Right renal pelvis (tissue), 4 donors: Measurements from ENCODE around the gene CUL7. TPM values are rescaled to one million over a fixed set of nuclear protein-coding genes. Genes with fewer than 3 reads are reported as not detected.
"Not testable (repeated sequence)": the region's sequence is repeated elsewhere in the genome, so short reads cannot be mapped to it uniquely, and the experiment has no call there.

Experiments used
- DNase-seq, 4 donors: peaks; one replicate each; pipeline ENCODE4 v3.0.0-alpha.2; 2013; ENCODE audit warnings: low read depth in 4 of 4, low spot score in 3 of 4, missing footprints in 1 of 4
- polyA plus RNA-seq, 4 donors: library from polyadenylated mRNA; unstranded; fragments of 120-200 nt; gene quantifications; one replicate each; pipeline ENCODE4 v1.2.1, GENCODE V29; 2013; ENCODE audit not compliant: insufficient read length in 4 of 4

CUL7 gene
- polyA plus RNA-seq, 4 donors, result 49.4 to 56.9 (median 50.7) TPM

DNA sequence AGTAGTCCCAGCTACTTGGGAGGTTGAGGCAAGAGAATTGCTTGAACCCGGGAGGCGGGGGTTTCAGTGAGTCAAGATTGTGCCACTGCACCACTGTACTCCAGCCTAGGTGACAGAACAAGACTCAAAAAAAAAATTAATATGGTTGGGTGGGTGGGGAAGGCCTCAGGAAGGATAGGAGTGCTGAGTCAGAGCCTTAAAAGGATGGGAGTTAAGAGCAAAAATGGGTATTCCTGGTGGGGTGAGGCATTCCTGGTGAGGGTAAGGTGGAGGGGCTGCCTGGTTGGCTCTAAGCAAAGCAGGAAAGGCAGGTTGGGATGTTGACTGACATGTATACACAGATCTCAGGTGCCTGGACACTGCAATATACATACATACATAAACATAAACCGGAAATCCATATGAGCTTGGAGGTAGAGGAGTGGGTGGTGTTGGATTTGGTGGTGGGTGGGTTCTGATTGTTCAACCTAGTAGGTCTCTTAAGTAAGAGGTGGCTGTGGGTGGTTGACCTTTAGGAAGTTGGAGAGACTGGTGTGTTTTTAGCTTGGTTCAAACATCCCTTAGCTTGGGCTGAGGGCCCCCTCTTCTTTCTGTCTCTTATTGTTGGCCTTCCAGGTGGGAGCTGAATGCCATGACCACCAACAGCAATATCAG is 33.5 kb downstream of the CUL7 start:
- no peak for DNase-seq

DNA sequence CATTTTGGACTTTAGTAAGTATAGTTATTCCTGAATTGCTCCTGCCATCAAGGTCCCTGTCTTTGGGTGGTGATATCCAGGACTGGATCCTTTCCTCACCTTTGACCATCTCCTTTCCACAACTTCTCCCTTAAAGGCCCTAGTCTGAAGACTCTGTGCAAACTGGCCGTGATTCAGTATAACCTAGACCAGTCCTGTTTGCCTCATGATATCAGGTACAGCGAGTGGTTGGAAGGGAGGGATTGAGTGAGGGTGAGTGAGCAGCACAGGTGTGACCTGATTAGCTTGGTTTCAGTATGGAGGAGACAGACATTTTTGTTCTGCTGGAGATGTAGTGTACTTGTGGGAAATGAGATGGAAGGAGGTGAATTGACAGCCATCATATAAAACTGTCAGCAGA is 34.5 kb downstream of the CUL7 start:
- DNase-seq, result no peak

DNA sequence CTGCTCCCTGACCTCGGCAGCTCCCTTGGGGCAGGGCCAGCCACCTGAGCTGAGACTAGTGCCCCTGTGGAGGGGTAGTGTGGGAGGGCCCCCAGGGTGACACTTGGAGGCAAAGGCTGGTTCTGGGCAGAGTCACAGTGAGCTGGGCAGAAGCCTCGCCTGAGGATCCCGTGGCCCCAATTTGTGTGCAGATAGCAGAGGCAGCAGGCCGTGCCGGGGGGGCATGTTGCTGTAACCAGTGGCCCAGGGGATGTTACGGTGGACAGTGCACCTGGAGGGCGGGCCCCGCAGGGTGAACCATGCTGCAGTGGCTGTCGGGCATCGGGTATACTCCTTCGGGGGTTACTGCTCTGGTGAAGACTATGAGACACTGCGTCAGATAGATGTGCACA is 36.7 kb downstream of the CUL7 start:
- no peak for DNase-seq

DNA sequence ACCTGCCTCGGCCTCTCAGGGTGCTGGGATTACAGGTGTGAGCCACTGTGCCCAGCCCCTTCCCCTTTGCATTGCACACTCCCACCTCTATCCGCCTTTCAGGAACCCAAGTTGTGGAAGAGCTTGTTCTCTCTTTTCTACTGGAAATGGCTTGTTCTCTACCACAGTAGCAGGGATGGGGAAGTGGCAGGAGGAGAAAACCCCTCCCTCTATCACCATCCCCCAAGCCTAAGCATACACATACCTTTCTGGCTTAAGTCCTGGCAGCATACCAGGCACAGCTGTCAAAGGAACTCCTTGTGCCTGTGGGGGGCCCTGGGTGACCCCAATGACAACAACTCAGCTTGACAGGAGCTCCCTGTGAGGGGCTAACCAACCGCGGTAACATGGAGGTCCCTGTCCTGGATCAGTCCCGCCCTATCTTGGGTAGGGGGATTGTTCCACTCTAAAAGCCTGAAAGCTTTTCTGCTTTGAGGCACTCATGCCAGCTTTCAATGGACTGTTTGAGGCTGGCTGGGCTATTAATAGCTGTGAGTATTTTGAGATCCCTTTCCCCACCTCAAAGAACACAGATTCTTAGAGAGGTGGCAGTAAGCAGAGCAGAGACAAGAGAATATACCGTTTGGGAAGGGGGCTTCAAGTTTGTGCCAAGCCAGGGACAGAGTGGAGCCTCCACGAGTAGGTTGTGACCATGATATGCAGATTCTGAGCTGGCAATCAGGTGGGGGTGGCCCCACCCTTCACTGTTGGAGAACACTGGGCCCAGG is 37.3 kb downstream of the CUL7 start:
- no peak for DNase-seq

DNA sequence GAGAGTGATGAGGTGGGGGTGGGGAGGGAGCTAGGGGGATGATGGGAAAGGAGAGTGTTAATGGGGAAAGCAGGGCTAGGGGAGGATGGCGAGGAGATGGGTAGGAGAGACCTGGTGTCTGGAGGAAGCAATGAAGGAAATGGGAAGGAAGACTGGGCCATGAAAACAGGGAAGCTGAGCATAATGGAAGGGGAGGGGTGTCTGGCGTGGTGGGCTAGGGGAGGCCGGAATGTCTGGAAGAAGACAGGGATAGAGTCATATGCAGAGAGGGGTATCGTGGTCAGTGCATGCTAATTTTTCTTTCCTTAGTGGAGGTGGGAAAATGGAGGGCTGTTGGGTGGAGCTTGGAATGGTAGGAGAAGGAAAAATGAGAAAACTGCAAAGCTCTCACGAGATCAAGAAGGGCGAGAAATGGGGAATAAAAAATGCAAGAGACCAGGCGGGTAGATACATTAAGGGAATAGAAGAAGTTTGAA is 39.2 kb downstream of the CUL7 start:
- no peak for DNase-seq

DNA sequence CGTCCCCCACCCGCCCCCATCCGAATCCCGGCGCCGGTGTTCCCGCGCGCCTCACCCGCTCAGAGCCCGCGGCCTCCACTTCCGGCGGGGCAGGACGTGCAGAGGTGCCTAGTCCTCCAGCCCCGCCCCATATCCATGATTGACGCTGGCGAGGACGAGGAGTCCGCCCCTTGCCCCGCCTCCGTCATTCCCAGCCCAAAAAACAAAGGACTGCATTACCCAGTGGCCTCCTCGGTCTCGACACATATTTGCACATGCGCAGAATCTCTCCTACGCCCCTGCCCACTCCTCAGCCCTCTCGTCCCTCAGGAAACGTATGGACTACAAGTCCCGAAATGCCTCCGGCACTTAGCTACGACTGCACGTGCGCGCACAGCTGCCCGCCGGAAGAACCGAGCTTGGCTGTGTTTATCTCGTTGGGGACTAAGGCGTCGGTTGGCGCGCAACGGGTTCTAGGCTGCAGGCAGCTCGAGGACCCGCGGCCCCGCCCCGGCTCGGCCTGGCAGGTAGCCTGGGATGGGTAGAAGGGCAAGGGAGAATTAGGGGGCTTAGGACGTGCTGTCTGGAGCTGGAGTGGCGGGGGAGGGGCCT is 39.7 kb downstream of the CUL7 start, which contains the start of the genes KLHDC3 and MEA1:
Gene KLHDC3 (plus strand): TSS at position 407 of the 591 bp plus-strand sequence. CDS start 2,944 bp downstream, outside the sequence.
Gene MEA1 (minus strand): TSS at position 104 of the 591 bp plus-strand sequence. CDS start 133 bp downstream, outside the sequence.
- DNase-seq, result peak; percentile 94 to 100 (median 99)

DNA sequence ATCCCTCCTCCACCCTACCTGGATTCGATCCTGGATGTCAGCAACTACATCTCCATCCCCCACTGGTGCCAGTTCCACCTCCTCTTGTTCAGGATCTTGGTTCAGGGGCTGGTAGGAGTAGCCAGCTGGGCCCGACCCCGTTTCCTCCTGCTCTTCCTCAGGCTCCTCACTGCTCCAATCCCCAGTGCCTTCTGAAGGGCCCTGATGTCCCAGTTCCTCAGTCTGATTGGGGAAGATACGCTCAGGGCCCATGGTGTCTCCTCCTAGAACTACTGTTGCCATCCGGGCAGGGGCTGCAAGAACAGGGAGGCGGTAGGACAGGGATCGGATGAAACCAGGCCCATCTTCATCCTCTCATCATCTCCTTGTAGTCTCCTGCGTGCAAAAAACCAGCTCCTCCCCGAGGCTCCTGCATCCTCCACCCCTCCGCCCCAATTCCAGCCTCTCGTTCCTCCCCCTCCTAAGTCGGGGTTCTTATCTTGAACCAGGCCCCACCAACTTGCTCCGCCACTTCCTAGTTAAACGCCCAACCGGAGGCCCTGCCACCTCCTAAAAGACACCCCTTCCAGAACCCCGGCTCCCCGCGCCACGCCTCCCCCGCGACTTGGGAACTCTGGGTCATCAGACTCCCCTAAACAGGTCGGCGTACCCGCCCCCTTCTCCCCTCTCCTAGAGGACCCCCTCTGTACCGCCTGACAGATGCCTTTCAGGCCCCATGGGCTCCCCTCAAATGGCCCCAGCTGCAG is 40.4 kb downstream of the CUL7 start:
- no peak for DNase-seq

DNA sequence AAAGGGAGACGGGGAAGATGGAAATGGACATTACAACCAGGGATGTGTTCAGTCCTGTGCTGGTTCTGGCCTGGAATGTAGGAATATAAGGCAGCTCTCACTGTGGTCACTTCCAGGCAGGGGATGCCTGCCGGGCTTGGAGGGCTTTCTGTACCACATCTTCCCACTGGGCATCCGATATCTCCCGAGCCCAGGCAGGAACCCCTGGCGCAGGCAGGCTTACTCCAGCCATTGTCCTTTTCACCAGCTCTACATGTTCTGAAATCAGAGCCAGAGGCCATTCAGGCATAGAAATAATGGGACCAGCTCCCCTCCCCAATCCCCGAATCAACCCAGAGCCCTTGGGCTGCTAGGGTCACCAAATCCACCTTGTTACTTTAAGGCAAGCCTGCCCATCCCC is 41.3 kb downstream of the CUL7 start:
- DNase-seq, result no peak

DNA sequence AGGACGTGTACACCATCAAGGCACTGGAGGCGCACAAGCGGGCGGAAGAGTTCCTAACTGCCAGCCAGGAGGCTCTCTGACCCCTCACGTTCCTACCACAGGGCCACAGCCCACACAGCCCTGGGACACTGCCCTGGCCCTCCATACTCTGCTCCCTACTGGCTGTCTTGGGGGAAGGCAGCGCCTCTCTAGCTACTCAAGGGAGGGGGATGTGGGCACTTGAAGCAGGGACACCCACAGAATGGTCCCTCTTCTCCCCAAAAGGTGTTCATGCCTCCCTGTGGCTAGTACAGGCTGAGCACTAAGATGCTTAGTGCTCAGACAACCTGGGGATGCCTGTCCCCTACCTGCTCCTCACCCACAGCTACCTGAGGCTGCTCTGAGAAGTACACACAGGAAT is 42.4 kb downstream of the CUL7 start:
- no peak for DNase-seq

DNA sequence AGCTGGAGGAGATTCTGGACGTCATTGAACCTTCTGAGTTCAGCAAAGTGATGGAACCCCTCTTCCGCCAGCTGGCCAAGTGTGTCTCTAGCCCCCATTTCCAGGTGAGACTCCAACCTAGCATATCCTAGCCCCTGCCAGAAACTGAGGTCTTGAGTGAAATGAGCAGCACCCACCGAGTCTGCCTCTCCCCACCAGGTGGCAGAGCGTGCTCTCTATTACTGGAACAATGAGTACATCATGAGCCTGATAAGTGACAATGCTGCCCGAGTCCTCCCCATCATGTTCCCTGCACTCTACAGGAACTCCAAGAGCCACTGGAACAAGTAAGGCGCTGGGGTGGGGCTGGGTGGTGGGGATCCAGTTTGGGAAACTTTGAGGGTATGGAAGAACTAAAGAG is 44.5 kb downstream of the CUL7 start:
- no peak for DNase-seq

DNA sequence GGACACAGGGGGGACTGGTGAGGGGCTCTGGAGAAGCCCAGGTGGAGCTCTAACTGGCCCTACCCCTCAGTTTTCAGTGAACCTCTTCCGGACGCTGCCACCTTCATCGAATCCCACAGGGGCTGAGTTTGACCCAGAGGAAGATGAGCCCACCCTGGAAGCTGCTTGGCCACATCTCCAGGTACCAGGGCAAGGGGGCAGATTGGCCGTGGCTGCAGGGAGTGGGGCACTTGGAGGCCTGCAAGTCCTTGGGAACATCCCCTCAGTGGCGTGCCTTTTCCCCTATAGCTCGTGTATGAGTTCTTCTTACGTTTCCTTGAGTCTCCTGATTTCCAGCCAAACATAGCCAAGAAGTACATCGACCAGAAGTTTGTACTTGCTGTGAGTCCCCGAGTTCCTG is 46.5 kb downstream of the CUL7 start:
- DNase-seq, result no peak

DNA sequence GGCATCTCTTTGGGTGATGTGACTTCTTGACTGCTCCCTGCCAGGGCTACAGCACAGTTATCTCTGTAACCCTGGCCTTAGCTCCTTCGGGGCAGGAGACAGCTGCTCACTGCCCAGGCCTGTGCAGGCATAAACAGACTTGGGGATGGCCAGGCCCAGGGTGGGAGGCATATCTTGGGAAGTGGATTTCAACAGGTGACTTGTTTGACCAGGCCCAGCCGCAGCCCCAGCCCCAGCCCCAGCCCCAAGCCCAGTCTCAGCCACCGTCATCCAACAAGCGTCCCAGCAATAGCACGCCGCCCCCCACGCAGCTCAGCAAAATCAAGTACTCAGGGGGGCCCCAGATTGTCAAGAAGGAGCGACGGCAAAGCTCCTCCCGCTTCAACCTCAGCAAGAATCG is 47.4 kb downstream of the CUL7 start:
- no peak for DNase-seq

DNA sequence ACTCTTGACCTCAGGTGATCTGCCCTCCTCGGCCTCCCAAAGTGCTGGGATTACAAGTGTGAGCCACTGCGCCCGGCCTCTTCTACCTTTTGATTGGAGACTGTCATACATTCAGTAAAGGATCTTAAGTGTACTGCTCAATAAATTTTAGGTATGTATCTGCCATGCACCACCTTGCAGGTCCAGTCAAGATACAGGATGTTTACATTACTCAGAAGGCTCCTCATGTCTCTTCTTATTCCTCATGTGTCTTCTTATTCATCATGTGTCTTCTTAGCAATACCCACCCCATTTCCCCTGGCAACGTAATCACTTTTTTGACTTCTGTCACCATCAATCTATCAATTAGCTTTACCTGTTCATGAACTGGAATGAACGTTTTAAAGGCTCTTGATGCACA is 47.8 kb downstream of the CUL7 start:
- no peak for DNase-seq

DNA sequence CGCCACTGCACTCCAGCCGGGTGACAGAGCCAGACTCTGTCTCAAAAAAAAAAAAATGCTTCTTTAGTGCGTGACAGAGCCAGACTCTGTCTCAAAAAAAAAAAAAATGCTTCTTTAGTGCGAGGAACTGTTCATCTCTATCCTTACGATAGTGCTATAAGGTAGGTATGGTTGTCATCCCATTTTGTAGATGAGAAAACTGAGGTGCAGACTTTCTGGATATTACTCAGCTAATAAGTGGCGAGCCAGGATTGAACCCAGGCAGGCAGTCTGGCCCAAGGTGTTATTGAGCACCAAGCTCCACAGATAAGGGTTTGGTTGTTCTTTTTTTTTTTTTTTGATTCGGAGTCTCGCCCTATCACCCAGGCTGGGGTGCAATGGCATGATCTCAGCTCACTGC is 51.8 kb downstream of the CUL7 start:
- no peak for DNase-seq

DNA sequence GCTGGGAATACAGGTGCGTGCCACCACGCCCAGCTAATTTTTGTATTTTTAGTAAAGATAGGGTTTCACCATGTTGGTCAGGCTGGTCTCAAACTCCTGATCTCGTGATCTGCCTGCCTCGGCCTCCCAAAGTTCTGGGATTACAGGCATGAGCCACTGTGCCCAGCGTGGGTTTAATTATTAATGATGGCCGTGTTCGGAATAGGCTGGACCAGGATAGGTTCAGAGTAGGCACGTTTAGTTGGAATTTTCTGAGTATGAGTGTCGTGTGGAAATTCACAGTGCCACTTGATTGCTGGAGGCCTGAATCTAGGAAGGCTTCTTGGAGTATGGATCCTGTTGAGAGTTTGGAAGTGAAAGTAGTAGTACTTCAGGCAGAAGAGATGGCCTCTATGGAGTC is 55.4 kb downstream of the CUL7 start:
- not testable (repeated sequence) for DNase-seq

DNA sequence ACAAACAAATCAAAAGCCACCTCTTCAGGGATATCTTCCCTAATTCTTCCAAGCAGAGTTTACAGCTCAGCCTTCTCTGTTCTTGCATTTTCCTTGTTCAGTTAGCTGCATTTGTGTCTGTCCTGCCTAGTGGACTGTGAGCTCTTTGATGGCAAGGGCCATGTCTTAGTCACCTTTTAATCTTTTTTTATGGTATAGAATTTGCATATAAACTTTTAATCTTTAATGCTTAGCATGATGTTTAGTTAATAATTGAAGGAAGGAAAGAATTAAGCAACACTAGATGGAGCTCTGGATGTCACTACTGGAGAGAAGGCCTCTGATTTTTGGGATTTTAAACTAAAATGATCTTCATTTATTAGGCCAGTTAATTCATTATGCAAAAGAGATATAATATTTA is 57.1 kb downstream of the CUL7 start:
- no peak for DNase-seq

DNA sequence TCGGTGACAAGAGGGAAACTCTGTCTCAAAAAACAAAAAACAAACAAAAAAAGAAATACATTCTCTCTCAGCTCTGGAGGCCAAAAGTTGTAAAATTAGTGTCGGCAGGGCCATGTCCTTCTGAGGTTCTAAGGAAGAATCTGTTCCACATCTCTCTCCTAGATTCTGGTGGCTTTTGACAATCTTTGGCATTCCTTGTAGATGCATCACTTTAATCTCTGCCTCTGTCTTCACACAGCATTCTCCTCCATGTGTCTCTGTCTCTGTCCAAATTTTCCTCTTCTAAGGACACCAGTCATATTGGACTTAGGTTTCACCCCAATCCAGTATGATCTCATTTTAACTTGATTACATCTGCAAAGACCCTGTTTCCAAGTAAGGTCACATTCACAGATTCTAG is 60.2 kb downstream of the CUL7 start:
- no peak for DNase-seq

DNA sequence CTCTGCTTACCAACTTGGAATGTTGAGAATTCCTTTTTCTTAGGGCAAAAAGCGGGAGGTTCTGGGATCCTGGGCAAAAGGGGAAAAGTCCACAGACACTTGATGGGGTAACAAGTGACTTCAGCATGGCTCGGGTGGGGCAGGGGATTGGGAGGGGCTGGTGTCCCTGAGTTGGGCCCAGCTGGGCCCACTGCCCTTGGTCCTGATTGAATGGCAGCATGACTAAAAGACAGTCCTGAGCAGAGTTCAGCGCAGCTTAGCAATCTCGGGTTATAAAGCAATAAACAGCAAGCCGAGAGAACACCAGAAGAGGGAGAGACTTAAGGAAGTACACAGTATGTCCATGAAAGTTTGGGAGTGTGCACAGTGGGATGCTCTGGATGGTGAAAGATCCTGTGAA is 63.7 kb downstream of the CUL7 start:
- DNase-seq, result no peak

DNA sequence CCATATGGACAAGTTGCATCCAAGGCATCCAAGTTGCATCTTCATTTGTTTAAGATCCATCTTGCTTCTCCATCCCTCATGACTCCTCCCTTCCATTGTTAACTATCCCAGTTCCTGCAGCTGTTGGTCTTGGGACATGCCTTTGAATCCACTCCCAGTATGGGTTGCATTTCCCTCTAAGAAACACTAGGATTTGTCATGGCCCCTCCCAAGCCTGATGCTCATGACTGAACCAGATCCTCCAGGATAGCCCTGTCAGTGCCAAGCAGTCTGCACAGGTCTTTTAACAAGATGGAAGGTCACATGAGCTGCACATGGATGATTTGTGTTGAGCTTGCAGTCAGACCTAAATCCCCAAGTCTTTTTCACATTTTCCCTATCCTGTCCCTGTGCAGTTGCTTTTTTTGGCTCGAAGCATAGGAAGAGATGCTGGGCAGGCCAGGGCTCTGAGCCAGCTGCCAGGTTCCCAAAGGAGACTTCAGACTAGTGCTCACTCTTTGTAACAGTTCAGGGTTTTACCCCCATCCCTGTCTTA is 65.1 kb downstream of the CUL7 start:
- no peak for DNase-seq
